Gastrocnemius medialis (tissue), 4 donors: ENCODE data around the gene RNF14. TPM values are rescaled to one million over a fixed set of nuclear protein-coding genes. Genes with fewer than 3 reads are reported as not detected.

Source experiments
- ATAC-seq, 2 donors: fragments of 150-250 bp; one replicate each; pipeline ENCODE4 v1.9.1; 2016
- DNase-seq, 2 donors: peaks; one replicate each; pipeline ENCODE4 v3.0.0-alpha.2; 2019
- H3K27ac ChIP-seq, 4 donors: fragments of 200-600 bp; sonication (generic); 1 replicate in 1 of 4; 2 replicates in 3 of 4; pipeline ENCODE4 v1.5.1; 2016 to 2018; ENCODE audit warnings: mild to moderate bottlenecking in 2 of 4, moderate library complexity in 1 of 4
- H3K27me3 ChIP-seq, 3 donors: fragments of 200-600 bp; sonication (generic) in 2 of 3; 1 replicate in 1 of 3; 2 replicates in 2 of 3; pipeline versions ENCODE4 v1.5.1 to v1.6.0; 2016 to 2019; ENCODE audit warnings: mild to moderate bottlenecking in 1 of 3, moderate library complexity in 1 of 3
- H3K36me3 ChIP-seq, 2 donors: fragments of 200-600 bp; sonication (generic) in 1 of 2; one replicate each; pipeline ENCODE4 v1.5.1; 2017 to 2018
- H3K4me1 ChIP-seq, 2 donors: fragments of 200-600 bp; sonication (generic) in 1 of 2; one replicate each; pipeline ENCODE4 v1.5.1; 2016 to 2017; ENCODE audit warnings: mild to moderate bottlenecking in 2 of 2
- H3K4me3 ChIP-seq, 4 donors: fragments of 200-600 bp; sonication (generic) in 3 of 4; 1 replicate in 1 of 4; 2 replicates in 3 of 4; pipeline ENCODE4 v1.5.1; 2016 to 2019; ENCODE audit warnings: mild to moderate bottlenecking in 2 of 4
- H3K9me3 ChIP-seq, 3 donors: fragments of 200-600 bp; sonication (generic) in 2 of 3; 1 replicate in 1 of 3; 2 replicates in 2 of 3; pipeline ENCODE4 v1.5.1; 2016 to 2019
- POLR2A ChIP-seq, 2 donors: fragments of 450-650 bp; IDR thresholded peaks; one replicate each; pipeline ENCODE4 v1.6.1; 2017; ENCODE audit warnings: antibody characterized with exemption in 2 of 2, mild to moderate bottlenecking in 2 of 2, moderate library complexity in 2 of 2
- in situ Hi-C, 4 donors: fragments of 200-750 bp; cut with MboI; loops; one replicate each; pipeline versions ENCODE4 v1.15.0 to v1.8.0; 2017; ENCODE audit warnings: low sequenced_read_pairs in 4 of 4
- intact Hi-C: fragments of 100-400 bp; cut with DNase I; formaldehyde crosslinking; loops from one replicate; pipeline ENCODE4 v1.15.1; 2023; ENCODE audit warnings: low total_unique reads
- total RNA-seq, 4 donors: library from RNA; depleted of rRNA; stranded (reverse); fragments of >200 nt; gene quantifications; one replicate each; pipeline versions ENCODE4 v1.1.0 to v1.2.3, GENCODE V29; 2016
- TF ChIP-seq, protein P1 (sequence below), 5 experiments: fragments of 450-650 bp in 3 of 5; fragments of 200-600 bp in 2 of 5; sonication (generic) in 2 of 5; IDR thresholded peaks in 4 of 5; conservative IDR thresholded peaks in 1 of 5; 1 replicate in 4 of 5; 2 replicates in 1 of 5; pipeline ENCODE4 v1.5.1; 2016 to 2019; ENCODE audit warnings: antibody characterized with exemption in 5 of 5, mild to moderate bottlenecking in 3 of 5, moderate library complexity in 3 of 5

RNF14 gene
- total RNA-seq, 4 donors from 2014 or later = 71.4 to 107 (median 84.5) TPM

DNA sequence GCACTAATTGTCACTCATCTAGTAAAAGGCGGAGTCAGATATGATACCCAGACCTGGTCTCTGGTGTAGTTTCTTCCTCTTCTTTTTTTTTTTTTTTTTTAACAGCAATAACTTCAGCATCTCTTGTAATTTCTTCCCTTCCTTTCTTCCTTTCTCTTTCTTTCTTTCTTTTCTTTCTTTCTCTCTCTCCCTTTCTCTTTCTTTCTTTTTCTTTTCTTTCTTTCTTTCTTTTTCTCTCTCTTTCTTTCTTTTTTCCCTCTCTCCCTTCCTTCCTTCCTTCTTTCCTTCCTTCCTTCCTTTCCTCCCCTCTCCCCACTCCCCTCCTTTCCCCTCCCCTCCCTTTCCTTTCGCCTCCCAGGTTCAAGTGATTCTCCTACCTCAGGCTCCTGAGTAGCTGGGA lies 69.8 kb downstream of the RNF14 start:
- no peak for ATAC-seq
- no peak for TF ChIP-seq POLR2A (IDR thresholded peaks at IDR 0.05)
- TF ChIP-seq, protein P1, sequence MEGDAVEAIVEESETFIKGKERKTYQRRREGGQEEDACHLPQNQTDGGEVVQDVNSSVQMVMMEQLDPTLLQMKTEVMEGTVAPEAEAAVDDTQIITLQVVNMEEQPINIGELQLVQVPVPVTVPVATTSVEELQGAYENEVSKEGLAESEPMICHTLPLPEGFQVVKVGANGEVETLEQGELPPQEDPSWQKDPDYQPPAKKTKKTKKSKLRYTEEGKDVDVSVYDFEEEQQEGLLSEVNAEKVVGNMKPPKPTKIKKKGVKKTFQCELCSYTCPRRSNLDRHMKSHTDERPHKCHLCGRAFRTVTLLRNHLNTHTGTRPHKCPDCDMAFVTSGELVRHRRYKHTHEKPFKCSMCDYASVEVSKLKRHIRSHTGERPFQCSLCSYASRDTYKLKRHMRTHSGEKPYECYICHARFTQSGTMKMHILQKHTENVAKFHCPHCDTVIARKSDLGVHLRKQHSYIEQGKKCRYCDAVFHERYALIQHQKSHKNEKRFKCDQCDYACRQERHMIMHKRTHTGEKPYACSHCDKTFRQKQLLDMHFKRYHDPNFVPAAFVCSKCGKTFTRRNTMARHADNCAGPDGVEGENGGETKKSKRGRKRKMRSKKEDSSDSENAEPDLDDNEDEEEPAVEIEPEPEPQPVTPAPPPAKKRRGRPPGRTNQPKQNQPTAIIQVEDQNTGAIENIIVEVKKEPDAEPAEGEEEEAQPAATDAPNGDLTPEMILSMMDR (IDR thresholded peaks at IDR 0.05 in 4 of 5, conservative IDR thresholded peaks at IDR 0.05 in 1 of 5) = no peak
- in situ Hi-C loops (no loop called here), intact Hi-C loops (no loop called here)
- H3K4me1 ChIP-seq = no peaks in the 10 kb centered on the region
- H3K9me3 ChIP-seq = no peaks in the 10 kb centered on the region
- no peaks in the 10 kb centered on the region for H3K36me3 ChIP-seq
- H3K27ac ChIP-seq = no peak overlapping the region
- DNase-seq = no peak
- no peaks in the 10 kb centered on the region for H3K27me3 ChIP-seq
- no peak overlapping the region for H3K4me3 ChIP-seq

Other genes with a start within 250 kb of the RNF14 start
- gene PCDH1, start 90.7 kb upstream of the RNF14 start, total RNA-seq = 10 to 100 TPM; 15.9 to 20.8 (median 18.1) TPM
- 10 to 100 TPM; 31.3 to 91.6 (median 52.4) TPM for gene DELE1, start 45.2 kb upstream of the RNF14 start, total RNA-seq
- 10 to 100 TPM in 1 of 4 donors, 1 to 10 TPM in 3; 2.1 to 13.6 (median 3.6) TPM for gene PCDH12, start 10.9 kb upstream of the RNF14 start, total RNA-seq
- gene GNPDA1, start 43.9 kb downstream of the RNF14 start, total RNA-seq = 10 to 100 TPM; 22.3 to 50.0 (median 47.3) TPM
- 10 to 100 TPM; 37.1 to 63.5 (median 42.5) TPM for gene NDFIP1, start 139.7 kb downstream of the RNF14 start, total RNA-seq